CD4-positive, alpha-beta memory T cell (primary cell): ENCODE data around the gene DLGAP1. TPM values are rescaled to one million over a fixed set of nuclear protein-coding genes. Genes with fewer than 3 reads are reported as not detected.
"Not testable (repeated sequence)": the region's sequence is repeated elsewhere in the genome, so short reads cannot be mapped to it uniquely, and the experiment has no call there.

Experiments used
- CTCF ChIA-PET: fragments of 350-600 bp; sonication (Branson Sonifier 250); formaldehyde crosslinking; loops from one replicate; lab custom pipeline; 2021; ENCODE audit warnings: inconsistent platforms; ENCODE audit not compliant: partially characterized antibody; lab: Charles Lee
- POLR2A ChIA-PET: fragments of 350-600 bp; sonication (Branson Sonifier 250); formaldehyde crosslinking; loops from one replicate; lab custom pipeline; 2021; ENCODE audit not compliant: partially characterized antibody; lab: Charles Lee
- DNase-seq, 5 donors: peaks; one replicate each; pipeline versions ENCODE4 v3.0.0 to v3.0.0-alpha.2; 2020 to 2022; ENCODE audit warnings: mixed read lengths in 1 of 5
- H3K27ac ChIP-seq: one replicate; pipeline ENCODE4 v1.7.0; 2013; ENCODE audit warnings: low read depth, low read length
- H3K27me3 ChIP-seq: 2 replicates; pipeline ENCODE4 v1.7.0; 2013; ENCODE audit warnings: mild to moderate bottlenecking, low read length, moderate library complexity; ENCODE audit not compliant: insufficient read depth
- H3K36me3 ChIP-seq: 2 replicates; pipeline ENCODE4 v1.7.0; 2013; ENCODE audit warnings: mild to moderate bottlenecking, low read length, moderate library complexity; ENCODE audit not compliant: insufficient read depth
- H3K4me1 ChIP-seq: 2 replicates; pipeline ENCODE4 v1.7.0; 2013; ENCODE audit warnings: mild to moderate bottlenecking, low read length, moderate library complexity; ENCODE audit not compliant: insufficient read depth
- H3K4me3 ChIP-seq, 2 donors: one replicate each; pipeline ENCODE4 v1.7.0; 2013; ENCODE audit warnings: low read length in 2 of 2, mild to moderate bottlenecking in 1 of 2
- H3K9me3 ChIP-seq, 2 donors: one replicate each; pipeline ENCODE4 v1.7.0; 2013; ENCODE audit warnings: low read length in 2 of 2, control low read depth in 1 of 2; ENCODE audit not compliant: control insufficient read depth in 1 of 2
- H3K27ac Mint-ChIP-seq, 7 donors: one replicate each; pipeline ENCODE4 v1.8.0; 2020 to 2021; ENCODE audit warnings: mixed read lengths in 7 of 7, mild to moderate bottlenecking in 6 of 7, inconsistent platforms in 3 of 7, moderate library complexity in 3 of 7
- H3K27me3 Mint-ChIP-seq, 2 donors: one replicate each; pipeline ENCODE4 v1.8.0; 2020 to 2021; ENCODE audit warnings: mixed read lengths in 2 of 2
- H3K36me3 Mint-ChIP-seq, 2 donors: one replicate each; pipeline ENCODE4 v1.8.0; 2020 to 2021; ENCODE audit warnings: mixed read lengths in 2 of 2, inconsistent platforms in 1 of 2, mild to moderate bottlenecking in 1 of 2
- H3K4me1 Mint-ChIP-seq, 4 donors: one replicate each; pipeline ENCODE4 v1.8.0; 2020 to 2021; ENCODE audit warnings: mixed read lengths in 4 of 4, mild to moderate bottlenecking in 1 of 4
- H3K4me3 Mint-ChIP-seq, 8 donors: one replicate each; pipeline ENCODE4 v1.8.0; 2020 to 2021; ENCODE audit warnings: mixed read lengths in 8 of 8, mild to moderate bottlenecking in 7 of 8, moderate library complexity in 6 of 8, inconsistent platforms in 3 of 8
- H3K9me3 Mint-ChIP-seq, 8 donors: one replicate each; pipeline ENCODE4 v1.8.0; 2020 to 2021; ENCODE audit warnings: mixed read lengths in 8 of 8, mild to moderate bottlenecking in 5 of 8, inconsistent platforms in 3 of 8, moderate library complexity in 1 of 8
- intact Hi-C: fragments of 100-400 bp; cut with micrococcal nuclease; formaldehyde crosslinking; loops from one replicate; pipeline ENCODE4 v1.15.1; 2023
- polyA plus RNA-seq, 2 donors: library from polyadenylated mRNA; unstranded; fragments of 300-500 nt; fragmentation: Illumina TruSeq; gene quantifications; one replicate each; pipeline ENCODE4 v1.2.3, GENCODE V29; 2021
- total RNA-seq, 2 experiments: library from RNA; stranded (reverse); gene quantifications; one replicate each; pipeline ENCODE4 v1.2.3, GENCODE V29; 2021

The DLGAP1 gene
- total and polyA plus RNA-seq, 4 experiments from 2014 or later: 0.17 to 0.71 (median 0.45) TPM

DNA sequence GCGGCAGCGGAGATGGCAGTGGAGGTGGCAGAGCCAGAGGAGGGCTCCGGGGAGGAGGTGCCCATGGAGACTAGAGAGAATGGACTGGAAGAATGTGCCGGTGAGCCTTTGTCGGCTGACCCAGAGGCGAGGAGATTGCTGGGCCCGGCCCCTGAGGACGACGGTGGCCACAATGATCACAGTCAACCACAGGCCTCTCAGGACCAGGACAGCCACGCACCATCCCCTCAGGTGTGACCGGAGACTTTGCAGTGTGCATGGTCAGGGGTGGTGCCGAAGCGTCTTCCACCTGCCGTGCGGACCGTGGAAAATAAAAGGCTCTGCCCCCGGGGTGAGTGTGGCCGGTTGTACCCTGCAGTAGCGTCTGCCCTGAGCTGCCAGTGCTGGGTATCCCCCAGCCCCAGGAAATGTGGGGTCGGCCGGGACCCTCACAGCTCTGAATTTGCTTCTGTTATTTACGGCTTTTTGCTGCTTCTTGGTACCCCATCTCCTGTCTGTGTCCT is 874.5 kb downstream of the DLGAP1 start:
- POLR2A ChIA-PET, H3K27me3 Mint-ChIP-seq, H3K27me3 ChIP-seq, H3K4me1 Mint-ChIP-seq, H3K27ac Mint-ChIP-seq, DNase-seq, H3K9me3 Mint-ChIP-seq, H3K36me3 Mint-ChIP-seq, H3K36me3 ChIP-seq, CTCF ChIA-PET, H3K9me3 ChIP-seq, H3K4me3 ChIP-seq, H3K4me3 Mint-ChIP-seq, H3K4me1 ChIP-seq, H3K27ac ChIP-seq, intact Hi-C loops: not testable (repeated sequence)

GRCh38 chr18:3579701-3580100 is 875.4 kb downstream of the DLGAP1 start:
- Histone ChIP-seq H3K4me3 (no peak overlapping the region), H3K36me3 (no peaks in the 10 kb centered on the region), H3K9me3 (no peaks in the 10 kb centered on the region), H3K27ac (no peak overlapping the region), H3K27me3 (no peaks in the 10 kb centered on the region), H3K4me1 (no peaks in the 10 kb centered on the region)
- no peak for DNase-seq
- intact Hi-C loops: no loop called here
- Mint-ChIP-seq H3K4me3 (no peak overlapping the region), H3K36me3 (no peaks in the 10 kb centered on the region), H3K4me1 (no peaks in the 10 kb centered on the region), H3K27me3 (no peaks in the 10 kb centered on the region), H3K27ac (no peak overlapping the region), H3K9me3 (no peaks in the 10 kb centered on the region)
- POLR2A ChIA-PET: no interaction called here
- CTCF ChIA-PET: interaction anchor here (2.4 kb wide), 1 partner anchor 12 kb away, joined by 7 read pairs; no protein-coding TSS in a partner anchor

GRCh38 chr18:3578621-3579020 is 876.5 kb downstream of the DLGAP1 start:
- no peak overlapping the region for H3K27ac Mint-ChIP-seq
- H3K27ac ChIP-seq: no peak overlapping the region
- no peaks in the 10 kb centered on the region for H3K4me1 ChIP-seq
- DNase-seq: no peak
- intact Hi-C loops: no loop called here
- no peaks in the 10 kb centered on the region for H3K9me3 ChIP-seq
- no peaks in the 10 kb centered on the region for H3K27me3 ChIP-seq
- H3K27me3 Mint-ChIP-seq: no peaks in the 10 kb centered on the region
- H3K36me3 Mint-ChIP-seq: no peaks in the 10 kb centered on the region
- H3K4me3 Mint-ChIP-seq: no peak overlapping the region
- H3K9me3 Mint-ChIP-seq: no peaks in the 10 kb centered on the region
- no peaks in the 10 kb centered on the region for H3K4me1 Mint-ChIP-seq
- POLR2A ChIA-PET: no interaction called here
- no peaks in the 10 kb centered on the region for H3K36me3 ChIP-seq
- CTCF ChIA-PET: interaction anchor here (2.4 kb wide), 1 partner anchor 10 kb away, joined by 7 read pairs; no protein-coding TSS in a partner anchor
- H3K4me3 ChIP-seq: no peak overlapping the region

DNA sequence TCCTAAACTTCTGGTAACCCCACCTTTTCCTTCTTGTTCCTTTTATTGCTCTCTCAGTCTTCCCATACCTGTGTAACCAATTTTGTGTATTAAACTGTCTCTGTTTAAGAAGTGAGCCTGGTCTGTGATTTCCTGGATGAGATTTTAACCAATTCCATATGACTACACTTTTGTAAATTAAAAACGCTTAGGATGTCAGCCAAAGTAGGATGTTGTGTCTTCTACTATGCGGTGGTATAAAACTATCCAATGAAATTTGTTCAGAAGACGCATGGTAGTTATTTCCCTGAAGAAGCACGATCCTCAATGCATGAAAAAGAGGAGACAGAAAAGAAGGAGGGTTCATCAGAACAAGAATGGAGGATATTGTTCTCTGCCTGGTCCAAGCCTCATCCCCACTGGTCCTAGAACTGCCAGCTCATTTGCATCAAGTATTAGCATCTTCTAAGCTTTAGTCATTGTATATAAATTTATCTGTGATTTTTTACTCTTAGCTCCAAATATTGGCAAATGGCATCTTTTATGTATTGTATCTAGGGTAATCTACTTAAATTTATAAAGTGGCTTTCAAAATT is 877.7 kb downstream of the DLGAP1 start:
- ChIA-PET POLR2A (no interaction called here), CTCF (interaction anchor here (0.7 to 5.7 kb wide), 4 partner anchors 8 to 226 kb away, joined by 3 to 36 read pairs (median 6); no protein-coding TSS in a partner anchor)
- Mint-ChIP-seq H3K9me3 (no peaks in the 10 kb centered on the region), H3K4me1 (no peaks in the 10 kb centered on the region), H3K36me3 (no peaks in the 10 kb centered on the region), H3K27ac (no peak overlapping the region), H3K4me3 (no peak overlapping the region), H3K27me3 (no peaks in the 10 kb centered on the region)
- intact Hi-C loops: no loop called here
- Histone ChIP-seq H3K9me3 (no peaks in the 10 kb centered on the region), H3K4me1 (no peaks in the 10 kb centered on the region), H3K36me3 (no peaks in the 10 kb centered on the region), H3K4me3 (no peak overlapping the region), H3K27ac (no peak overlapping the region), H3K27me3 (no peaks in the 10 kb centered on the region)
- DNase-seq: no peak

DNA sequence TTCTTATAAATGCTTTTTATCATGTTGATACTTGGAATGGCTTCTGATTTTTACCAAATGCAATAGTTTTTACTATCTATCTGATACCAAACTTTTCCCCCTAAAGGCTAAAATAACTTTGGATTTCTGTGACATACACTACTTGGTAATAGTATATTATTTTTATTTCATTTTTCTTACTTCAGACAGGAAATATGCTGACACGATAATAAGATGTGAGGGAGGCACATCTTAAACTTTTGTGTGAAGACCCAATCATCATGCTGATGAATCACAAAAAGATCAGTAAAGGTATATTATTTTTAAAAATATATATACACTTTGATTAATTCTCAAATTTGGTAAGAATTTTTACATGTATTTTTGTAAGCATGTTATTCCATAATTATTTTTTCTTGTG is 882.3 kb downstream of the DLGAP1 start:
- ChIA-PET POLR2A (no interaction called here), CTCF (interaction anchor here (5.7 kb wide), 1 partner anchor 12 kb away, joined by 36 read pairs; no protein-coding TSS in a partner anchor)
- H3K4me1 ChIP-seq: no peaks in the 10 kb centered on the region
- H3K36me3 ChIP-seq: no peaks in the 10 kb centered on the region
- Mint-ChIP-seq H3K27me3 (no peaks in the 10 kb centered on the region), H3K4me1 (no peaks in the 10 kb centered on the region), H3K27ac (no peak overlapping the region), H3K36me3 (no peaks in the 10 kb centered on the region), H3K9me3 (no peaks in the 10 kb centered on the region), H3K4me3 (no peak overlapping the region)
- no peak overlapping the region for H3K4me3 ChIP-seq
- H3K27me3 ChIP-seq: no peaks in the 10 kb centered on the region
- DNase-seq: no peak
- no peaks in the 10 kb centered on the region for H3K9me3 ChIP-seq
- intact Hi-C loops: no loop called here
- H3K27ac ChIP-seq: no peak overlapping the region

GRCh38 chr18:3566851-3567250 is 888.3 kb downstream of the DLGAP1 start:
- H3K4me3 ChIP-seq: no peak overlapping the region
- POLR2A ChIA-PET: no interaction called here
- Mint-ChIP-seq H3K27ac (no peak overlapping the region), H3K36me3 (peaks cover 1 to 9% of the 10 kb centered on the region in 2 donors), H3K27me3 (peaks cover 0 to 1% of the 10 kb centered on the region in 2 donors), H3K9me3 (peaks cover 0 to 21% (median 10%) of the 10 kb centered on the region in 8 donors), H3K4me1 (no peaks in the 10 kb centered on the region), H3K4me3 (no peak overlapping the region)
- CTCF ChIA-PET: interaction anchor here (1.7 kb wide), 1 partner anchor 27 kb away, joined by 4 read pairs; no protein-coding TSS in a partner anchor
- H3K36me3 ChIP-seq: no peaks in the 10 kb centered on the region
- intact Hi-C loops: no loop called here
- H3K4me1 ChIP-seq: no peaks in the 10 kb centered on the region
- no peaks in the 10 kb centered on the region for H3K27me3 ChIP-seq
- no peaks in the 10 kb centered on the region for H3K9me3 ChIP-seq
- H3K27ac ChIP-seq: no peak overlapping the region
- no peak for DNase-seq

DNA sequence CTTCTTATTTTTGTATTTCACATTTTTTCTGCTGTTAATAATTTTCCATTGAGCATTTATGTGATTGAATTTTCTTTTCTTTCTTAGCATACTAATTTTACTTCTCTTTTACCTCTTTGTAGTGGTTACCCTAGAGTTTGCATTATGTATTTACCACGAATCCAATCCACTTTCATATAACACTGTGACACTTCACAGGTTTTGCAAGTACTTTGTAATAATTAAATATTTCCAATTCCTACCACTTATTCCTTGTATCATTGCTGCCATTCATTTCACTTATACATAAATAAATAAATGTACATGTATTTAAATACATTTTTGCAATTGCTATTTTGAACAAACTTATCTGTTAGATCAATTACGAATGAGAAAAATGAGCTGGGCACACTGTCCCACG is 894.4 kb downstream of the DLGAP1 start:
- POLR2A ChIA-PET: no interaction called here
- Mint-ChIP-seq H3K36me3 (peaks cover 1 to 9% of the 10 kb centered on the region in 2 donors), H3K9me3 (peaks cover 2 to 25% (median 11%) of the 10 kb centered on the region in 8 donors), H3K4me1 (no peaks in the 10 kb centered on the region), H3K4me3 (no peak overlapping the region), H3K27ac (no peak overlapping the region), H3K27me3 (peaks cover 0 to 3% of the 10 kb centered on the region in 2 donors)
- Histone ChIP-seq H3K9me3 (no peaks in the 10 kb centered on the region), H3K27ac (no peak overlapping the region), H3K27me3 (no peaks in the 10 kb centered on the region), H3K4me1 (no peaks in the 10 kb centered on the region), H3K36me3 (no peaks in the 10 kb centered on the region), H3K4me3 (no peak overlapping the region)
- intact Hi-C loops: no loop called here
- CTCF ChIA-PET: no interaction called here
- no peak for DNase-seq
